GM18519 (cell line): ENCODE data around the gene RPS6KA2.

Experiments used
- ATAC-seq: cut with Tn5 transposase; IDR thresholded peaks from one replicate; pipeline ENCODE4 v1.9.1; 2021; ENCODE audit warnings: mild to moderate bottlenecking, moderate library complexity; ENCODE audit not compliant: unreplicated experiment, low FRiP score

Gene RPS6KA2

GRCh38 chr6:166440729-166441128 is 186.3 kb downstream of the RPS6KA2 start:
- ATAC-seq: no peak

- ATAC-seq: no peak
Measured at GRCh38 chr6:166440106-166440505, 186.9 kb downstream of the RPS6KA2 start.

GRCh38 chr6:166439366-166440091 is 187.5 kb downstream of the RPS6KA2 start:
- ATAC-seq: no peak

- no peak for ATAC-seq
Measured at GRCh38 chr6:166438211-166438861, 188.7 kb downstream of the RPS6KA2 start.

- no peak for ATAC-seq
Measured at GRCh38 chr6:166437661-166438060, 189.4 kb downstream of the RPS6KA2 start.

GRCh38 chr6:166436195-166437139 is 190.6 kb downstream of the RPS6KA2 start:
- ATAC-seq: no peak

GRCh38 chr6:166435574-166435973 is 191.5 kb downstream of the RPS6KA2 start:
- ATAC-seq: peak; percentile 62

- ATAC-seq: no peak
Measured at GRCh38 chr6:166434336-166434735, 192.7 kb downstream of the RPS6KA2 start.

- ATAC-seq: no peak
Measured at GRCh38 chr6:166433096-166433495, 194.0 kb downstream of the RPS6KA2 start.

GRCh38 chr6:166430269-166430668 is 196.8 kb downstream of the RPS6KA2 start:
- ATAC-seq: no peak

GRCh38 chr6:166424431-166424830 is 202.6 kb downstream of the RPS6KA2 start:
- ATAC-seq: no peak

GRCh38 chr6:166423781-166424180 is 203.3 kb downstream of the RPS6KA2 start:
- no peak for ATAC-seq

- ATAC-seq: no peak
Measured at GRCh38 chr6:166423051-166423745, 203.9 kb downstream of the RPS6KA2 start.

GRCh38 chr6:166422201-166422940 is 204.7 kb downstream of the RPS6KA2 start:
- ATAC-seq: no peak

GRCh38 chr6:166420351-166420750 is 206.7 kb downstream of the RPS6KA2 start:
- no peak for ATAC-seq

GRCh38 chr6:166419717-166420116 is 207.3 kb downstream of the RPS6KA2 start:
- no peak for ATAC-seq

GRCh38 chr6:166419286-166419685 is 207.8 kb downstream of the RPS6KA2 start:
- ATAC-seq: peak; percentile 75

- no peak for ATAC-seq
Measured at GRCh38 chr6:166418691-166419143, 208.3 kb downstream of the RPS6KA2 start.

- no peak for ATAC-seq
Measured at GRCh38 chr6:166417285-166417691, 209.8 kb downstream of the RPS6KA2 start.
